T-helper 9 cell (primary cell): Measurements from ENCODE around the gene CCR5.

Source experiments
- DNase-seq: peaks from one replicate; pipeline ENCODE4 v3.0.0-alpha.2; 2020

Gene CCR5

DNA sequence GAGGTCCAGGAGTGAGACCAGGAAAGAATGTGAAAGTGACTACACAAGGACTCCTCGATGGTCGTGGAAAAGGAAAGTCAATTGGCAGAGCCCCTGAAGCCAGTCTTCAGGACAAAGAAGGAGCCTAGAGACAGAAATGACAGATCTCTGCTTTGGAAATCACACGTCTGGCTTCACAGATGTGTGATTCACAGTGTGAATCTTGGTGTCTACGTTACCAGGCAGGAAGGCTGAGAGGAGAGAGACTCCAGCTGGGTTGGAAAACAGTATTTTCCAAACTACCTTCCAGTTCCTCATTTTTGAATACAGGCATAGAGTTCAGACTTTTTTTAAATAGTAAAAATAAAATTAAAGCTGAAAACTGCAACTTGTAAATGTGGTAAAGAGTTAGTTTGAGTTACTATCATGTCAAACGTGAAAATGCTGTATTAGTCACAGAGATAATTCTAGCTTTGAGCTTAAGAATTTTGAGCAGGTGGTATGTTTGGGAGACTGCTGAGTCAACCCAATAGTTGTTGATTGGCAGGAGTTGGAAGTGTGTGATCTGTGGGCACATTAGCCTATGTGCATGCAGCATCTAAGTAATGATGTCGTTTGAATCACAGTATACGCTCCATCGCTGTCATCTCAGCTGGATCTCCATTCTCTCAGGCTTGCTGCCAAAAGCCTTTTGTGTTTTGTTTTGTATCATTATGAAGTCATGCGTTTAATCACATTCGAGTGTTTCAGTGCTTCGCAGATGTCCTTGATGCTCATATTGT lies 10.8 kb upstream of the CCR5 start:
- DNase-seq, result no peak

DNA sequence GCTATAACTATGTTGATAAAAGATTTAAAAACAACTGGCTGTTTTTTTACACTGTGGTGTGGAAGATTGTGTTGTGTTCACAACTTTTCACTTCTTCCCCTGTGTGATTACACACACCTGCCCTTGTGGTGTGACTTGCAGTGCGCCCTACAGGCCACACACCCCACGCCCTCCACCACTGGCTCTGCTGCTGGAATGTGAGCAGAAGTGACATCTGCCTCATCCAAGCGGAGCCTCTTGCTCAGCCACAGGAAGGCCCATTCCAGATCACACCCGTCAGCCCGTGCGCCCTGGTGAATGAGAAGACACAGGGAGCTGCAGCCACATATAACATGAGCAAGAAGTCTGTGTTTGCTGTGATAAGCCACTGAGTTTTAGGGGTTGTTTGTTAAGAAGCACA lies 9.8 kb upstream of the CCR5 start:
- no peak for DNase-seq

DNA sequence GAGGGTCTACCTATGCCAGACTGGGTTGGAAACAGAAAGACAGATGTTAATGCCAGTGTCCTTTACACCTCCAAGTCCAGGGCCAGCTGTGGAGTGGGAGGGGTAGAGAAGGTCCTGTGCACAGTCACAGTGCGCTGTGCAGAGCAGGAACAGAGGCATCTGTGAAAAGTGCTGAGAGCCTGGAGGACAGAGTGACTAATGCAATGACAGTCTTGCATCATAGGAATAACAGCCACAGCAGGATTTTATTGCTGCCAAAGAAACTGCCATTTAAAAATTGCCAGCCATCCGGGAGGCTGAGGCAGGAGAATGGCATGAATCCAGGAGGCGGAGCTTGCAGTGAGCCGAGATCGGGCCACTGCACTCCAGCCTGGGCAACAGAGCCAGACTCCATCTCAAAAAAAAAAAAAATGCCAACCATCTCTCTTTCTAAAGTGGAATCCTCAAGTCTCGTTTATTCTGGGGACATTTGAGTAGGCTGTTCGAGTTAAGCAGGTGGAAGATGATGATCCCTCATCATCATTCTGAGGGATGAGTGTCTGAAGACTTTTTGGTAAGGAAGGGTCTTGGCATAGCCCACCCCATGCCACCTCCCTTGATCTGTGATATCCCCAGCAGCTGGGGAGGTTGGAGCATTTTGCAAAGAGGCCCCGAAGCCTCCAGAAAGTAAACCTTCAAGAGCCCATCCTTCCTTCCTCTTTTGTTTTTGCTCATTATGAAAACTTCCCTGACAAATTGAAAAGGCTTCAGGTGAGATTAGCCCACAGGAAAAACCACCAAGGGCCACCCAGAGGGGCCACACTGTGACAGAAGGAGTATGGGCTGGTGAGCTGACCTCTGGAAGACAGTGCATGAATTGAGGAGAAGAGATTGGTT lies 9.1 kb upstream of the CCR5 start:
- DNase-seq, result no peak

DNA sequence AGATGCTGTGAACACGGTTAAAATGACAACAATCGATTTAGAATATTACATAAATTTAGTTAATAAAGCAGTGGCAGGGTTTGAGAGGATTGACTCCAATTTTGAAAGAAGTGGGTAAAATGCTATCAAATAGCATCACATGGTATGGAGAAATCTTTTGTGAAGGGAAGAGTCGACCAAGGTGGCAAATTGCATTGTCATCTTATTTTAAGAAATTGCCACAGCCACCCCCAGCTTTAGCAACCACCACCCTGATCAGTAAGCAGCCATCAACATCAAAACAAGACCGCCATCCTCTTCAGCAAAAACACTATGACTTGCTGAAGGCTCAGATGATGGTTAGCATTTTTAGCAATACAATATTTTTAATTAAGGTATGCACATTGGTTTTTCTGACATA lies 5.7 kb upstream of the CCR5 start:
- DNase-seq, result no peak

DNA sequence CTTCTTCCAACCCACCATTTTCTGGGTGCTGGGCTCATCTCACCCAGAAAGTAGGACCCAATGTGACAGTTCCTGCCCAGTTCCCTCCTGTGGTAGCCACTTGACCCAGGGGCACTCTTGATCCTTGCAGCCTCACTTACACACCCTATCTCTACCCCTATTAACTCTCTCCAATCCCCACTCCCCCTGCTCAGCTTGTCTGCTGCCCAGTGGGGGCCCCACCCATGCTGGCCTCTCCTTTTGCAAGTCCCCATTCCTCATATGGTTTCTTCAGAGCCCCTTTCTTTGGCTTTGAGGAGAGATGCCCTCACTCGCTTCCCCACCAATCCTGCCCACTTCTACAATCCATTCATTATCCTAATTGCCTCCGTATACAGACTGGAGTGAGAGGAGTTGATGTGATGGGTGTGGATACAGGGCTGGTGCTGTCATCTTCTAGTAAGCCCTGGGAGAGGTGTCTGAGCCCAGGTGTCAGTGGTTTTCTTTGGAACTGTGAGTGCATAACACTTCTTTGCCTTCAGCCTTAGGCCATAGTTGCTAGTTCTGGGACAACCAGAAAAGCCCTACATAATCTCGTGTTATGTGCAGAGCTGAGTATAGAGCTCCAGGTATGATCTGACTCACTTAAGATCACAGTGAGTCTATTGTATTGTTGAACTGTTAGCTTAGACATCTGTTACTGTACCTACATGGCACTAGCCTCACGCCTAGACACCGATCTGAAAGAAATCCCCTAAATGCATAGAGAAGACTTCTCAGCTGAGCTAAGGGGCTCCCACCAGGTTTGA lies 4.8 kb upstream of the CCR5 start:
- DNase-seq, result no peak

DNA sequence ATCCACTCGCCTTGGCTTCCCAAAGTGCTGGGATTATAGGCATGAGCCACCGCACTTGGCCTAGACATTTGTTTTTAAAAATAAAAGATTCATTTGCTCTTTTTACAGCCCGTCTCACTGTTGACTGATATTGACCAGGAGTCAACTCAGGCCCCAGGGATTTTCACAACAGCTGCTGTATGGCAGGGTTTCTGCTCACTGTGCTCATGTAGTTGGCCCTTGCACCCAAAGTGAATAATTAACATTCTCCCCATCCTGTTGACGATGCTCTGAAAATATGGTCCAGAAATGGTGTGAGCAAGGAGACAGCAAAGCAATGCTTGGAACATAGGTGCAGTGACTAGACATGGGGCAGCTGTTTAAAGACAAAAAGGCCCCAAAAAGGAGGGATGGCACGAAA lies 2.9 kb upstream of the CCR5 start:
- no peak for DNase-seq

DNA sequence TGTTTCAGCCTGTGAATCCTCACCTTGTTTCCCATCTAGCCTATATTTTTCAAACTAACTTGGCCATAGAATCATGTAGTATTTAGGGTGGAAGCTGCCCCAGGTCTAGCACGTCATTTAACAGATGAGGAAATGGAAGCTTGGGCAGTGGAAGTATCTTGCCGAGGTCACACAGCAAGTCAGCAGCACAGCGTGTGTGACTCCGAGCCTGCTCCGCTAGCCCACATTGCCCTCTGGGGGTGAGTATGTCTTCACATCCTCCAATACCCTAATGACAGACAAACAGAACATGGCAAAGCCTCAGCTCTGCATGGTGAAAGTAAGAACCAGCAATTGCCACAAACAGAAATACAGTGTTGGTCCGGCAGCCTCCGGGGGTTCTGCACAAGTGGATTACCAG lies 2.2 kb upstream of the CCR5 start:
- DNase-seq, result peak; percentile 47

DNA sequence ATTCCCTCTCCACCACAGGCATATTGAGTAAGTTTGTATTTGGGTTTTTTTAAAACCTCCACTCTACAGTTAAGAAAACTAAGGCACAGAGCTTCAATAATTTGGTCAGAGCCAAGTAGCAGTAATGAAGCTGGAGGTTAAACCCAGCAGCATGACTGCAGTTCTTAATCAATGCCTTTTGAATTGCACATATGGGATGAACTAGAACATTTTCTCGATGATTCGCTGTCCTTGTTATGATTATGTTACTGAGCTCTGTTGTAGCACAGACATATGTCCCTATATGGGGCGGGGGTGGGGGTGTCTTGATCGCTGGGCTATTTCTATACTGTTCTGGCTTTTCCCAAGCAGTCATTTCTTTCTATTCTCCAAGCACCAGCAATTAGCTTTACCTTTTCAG lies 1.6 kb upstream of the CCR5 start:
- DNase-seq, result no peak

DNA sequence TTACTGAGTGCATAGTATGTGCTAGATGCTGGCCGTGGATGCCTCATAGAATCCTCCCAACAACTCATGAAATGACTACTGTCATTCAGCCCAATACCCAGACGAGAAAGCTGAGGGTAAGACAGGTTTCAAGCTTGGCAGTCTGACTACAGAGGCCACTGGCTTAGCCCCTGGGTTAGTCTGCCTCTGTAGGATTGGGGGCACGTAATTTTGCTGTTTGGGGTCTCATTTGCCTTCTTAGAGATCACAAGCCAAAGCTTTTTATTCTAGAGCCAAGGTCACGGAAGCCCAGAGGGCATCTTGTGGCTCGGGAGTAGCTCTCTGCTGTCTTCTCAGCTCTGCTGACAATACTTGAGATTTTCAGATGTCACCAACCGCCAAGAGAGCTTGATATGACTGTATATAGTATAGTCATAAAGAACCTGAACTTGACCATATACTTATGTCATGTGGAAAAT lies 1.0 kb upstream of the CCR5 start:
- DNase-seq, result no peak

DNA sequence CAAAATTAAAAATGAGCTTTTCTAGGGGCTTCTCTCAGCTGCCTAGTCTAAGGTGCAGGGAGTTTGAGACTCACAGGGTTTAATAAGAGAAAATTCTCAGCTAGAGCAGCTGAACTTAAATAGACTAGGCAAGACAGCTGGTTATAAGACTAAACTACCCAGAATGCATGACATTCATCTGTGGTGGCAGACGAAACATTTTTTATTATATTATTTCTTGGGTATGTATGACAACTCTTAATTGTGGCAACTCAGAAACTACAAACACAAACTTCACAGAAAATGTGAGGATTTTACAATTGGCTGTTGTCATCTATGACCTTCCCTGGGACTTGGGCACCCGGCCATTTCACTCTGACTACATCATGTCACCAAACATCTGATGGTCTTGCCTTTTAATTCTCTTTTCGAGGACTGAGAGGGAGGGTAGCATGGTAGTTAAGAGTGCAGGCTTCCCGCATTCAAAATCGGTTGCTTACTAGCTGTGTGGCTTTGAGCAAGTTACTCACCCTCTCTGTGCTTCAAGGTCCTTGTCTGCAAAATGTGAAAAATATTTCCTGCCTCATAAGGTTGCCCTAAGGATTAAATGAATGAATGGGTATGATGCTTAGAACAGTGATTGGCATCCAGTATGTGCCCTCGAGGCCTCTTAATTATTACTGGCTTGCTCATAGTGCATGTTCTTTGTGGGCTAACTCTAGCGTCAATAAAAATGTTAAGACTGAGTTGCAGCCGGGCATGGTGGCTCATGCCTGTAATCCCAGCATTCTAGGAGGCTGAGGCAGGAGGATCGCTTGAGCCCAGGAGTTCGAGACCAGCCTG lies 984 bp downstream of the CCR5 start:
- DNase-seq, result no peak

DNA sequence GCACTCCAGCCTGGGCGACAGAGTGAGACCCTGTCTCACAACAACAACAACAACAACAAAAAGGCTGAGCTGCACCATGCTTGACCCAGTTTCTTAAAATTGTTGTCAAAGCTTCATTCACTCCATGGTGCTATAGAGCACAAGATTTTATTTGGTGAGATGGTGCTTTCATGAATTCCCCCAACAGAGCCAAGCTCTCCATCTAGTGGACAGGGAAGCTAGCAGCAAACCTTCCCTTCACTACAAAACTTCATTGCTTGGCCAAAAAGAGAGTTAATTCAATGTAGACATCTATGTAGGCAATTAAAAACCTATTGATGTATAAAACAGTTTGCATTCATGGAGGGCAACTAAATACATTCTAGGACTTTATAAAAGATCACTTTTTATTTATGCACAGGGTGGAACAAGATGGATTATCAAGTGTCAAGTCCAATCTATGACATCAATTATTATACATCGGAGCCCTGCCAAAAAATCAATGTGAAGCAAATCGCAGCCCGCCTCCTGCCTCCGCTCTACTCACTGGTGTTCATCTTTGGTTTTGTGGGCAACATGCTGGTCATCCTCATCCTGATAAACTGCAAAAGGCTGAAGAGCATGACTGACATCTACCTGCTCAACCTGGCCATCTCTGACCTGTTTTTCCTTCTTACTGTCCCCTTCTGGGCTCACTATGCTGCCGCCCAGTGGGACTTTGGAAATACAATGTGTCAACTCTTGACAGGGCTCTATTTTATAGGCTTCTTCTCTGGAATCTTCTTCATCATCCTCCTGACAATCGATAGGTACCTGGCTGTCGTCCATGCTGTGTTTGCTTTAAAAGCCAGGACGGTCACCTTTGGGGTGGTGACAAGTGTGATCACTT lies 2.0 kb downstream of the CCR5 start:
- no peak for DNase-seq

DNA sequence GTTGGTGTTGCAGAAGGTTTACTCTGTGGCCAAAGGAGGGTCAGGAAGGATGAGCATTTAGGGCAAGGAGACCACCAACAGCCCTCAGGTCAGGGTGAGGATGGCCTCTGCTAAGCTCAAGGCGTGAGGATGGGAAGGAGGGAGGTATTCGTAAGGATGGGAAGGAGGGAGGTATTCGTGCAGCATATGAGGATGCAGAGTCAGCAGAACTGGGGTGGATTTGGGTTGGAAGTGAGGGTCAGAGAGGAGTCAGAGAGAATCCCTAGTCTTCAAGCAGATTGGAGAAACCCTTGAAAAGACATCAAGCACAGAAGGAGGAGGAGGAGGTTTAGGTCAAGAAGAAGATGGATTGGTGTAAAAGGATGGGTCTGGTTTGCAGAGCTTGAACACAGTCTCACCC lies 4.0 kb downstream of the CCR5 start:
- no peak for DNase-seq

DNA sequence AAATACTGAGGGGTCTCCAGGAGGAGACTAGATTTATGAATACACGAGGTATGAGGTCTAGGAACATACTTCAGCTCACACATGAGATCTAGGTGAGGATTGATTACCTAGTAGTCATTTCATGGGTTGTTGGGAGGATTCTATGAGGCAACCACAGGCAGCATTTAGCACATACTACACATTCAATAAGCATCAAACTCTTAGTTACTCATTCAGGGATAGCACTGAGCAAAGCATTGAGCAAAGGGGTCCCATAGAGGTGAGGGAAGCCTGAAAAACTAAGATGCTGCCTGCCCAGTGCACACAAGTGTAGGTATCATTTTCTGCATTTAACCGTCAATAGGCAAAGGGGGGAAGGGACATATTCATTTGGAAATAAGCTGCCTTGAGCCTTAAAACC lies 4.5 kb downstream of the CCR5 start:
- DNase-seq, result no peak

DNA sequence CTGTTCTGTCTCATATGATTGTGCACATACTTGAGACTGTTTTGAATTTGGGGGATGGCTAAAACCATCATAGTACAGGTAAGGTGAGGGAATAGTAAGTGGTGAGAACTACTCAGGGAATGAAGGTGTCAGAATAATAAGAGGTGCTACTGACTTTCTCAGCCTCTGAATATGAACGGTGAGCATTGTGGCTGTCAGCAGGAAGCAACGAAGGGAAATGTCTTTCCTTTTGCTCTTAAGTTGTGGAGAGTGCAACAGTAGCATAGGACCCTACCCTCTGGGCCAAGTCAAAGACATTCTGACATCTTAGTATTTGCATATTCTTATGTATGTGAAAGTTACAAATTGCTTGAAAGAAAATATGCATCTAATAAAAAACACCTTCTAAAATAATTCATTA lies 5.1 kb downstream of the CCR5 start:
- DNase-seq, result no peak

DNA sequence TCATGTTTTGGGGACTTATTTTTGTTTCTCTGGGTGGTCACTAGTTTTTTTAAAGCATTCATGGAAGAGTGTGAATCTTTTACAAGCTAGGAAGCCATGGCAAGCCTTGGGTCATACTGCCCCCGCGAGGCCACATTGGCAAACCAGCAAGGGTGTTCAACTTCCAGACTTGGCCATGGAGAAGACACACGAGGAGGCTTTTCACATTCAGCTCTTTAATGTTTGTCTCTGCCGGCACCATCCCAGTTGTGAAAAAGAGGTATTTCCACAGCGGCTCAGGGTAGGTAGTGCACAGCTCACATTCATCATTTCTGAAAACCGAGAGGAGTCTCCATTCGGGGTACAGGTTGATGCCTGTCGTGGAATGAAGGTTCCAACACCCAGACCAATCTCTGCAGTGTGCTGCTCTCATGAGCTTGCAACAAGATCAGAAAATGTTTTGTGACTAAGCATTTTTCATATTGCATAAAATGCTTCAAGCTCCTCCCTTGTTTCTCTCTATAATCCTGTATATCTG lies 7.7 kb downstream of the CCR5 start:
- peak; percentile 50 for DNase-seq

DNA sequence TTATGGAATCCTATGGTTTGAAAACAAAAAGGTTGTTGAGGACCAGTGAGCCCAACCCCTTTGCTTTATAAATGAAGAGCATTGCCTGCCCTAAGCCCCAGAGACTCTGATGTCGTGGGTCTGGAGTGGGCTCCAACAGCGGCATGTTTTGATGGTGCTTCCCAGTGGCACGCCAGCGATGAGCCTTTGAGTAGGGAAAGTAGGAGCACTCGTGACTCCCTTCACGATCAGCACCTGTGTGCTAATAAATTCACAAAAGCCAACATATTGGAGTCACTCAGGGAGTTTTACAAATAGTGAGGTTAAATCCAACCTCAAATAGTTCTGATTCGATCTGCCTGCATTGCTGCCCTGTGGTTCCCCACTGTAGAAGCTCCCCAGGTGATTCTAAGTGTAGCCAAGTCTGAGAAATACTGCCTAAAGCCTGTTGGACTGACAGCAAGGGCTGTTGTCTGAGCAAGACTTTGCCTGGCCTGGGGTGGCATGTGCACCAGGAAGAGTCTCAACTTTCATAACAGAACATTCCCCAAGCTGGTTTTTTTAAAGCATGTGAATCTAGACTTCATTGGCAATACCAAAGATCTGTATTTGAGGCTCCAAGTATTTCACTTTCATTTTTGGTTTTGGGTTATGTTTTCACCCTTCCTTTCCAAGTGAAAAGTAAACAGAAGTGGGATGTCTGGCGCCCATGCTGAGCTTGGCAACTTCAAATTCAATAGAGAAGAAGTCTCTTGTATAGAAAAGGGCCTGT lies 9.9 kb downstream of the CCR5 start:
- no peak for DNase-seq

DNA sequence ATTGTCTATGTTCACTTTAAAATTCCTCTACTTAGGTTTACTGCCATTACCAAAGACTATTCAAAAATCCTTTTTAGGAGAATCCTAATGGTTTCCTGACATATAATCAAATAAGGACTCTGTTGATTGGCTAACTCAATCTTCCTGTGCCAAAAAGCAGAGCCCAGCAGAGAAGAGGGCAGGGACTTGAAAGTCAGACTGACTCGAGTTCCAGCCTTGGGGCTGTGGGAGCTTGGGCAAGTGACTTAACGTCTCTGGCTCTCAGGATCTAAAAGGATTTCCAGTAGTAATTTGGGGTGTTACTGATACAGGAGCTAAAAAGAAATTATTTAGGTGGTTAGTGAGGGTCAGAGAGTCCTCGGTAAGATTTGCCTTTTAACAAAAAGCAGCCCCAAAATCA lies 10.9 kb downstream of the CCR5 start:
- no peak for DNase-seq

DNA sequence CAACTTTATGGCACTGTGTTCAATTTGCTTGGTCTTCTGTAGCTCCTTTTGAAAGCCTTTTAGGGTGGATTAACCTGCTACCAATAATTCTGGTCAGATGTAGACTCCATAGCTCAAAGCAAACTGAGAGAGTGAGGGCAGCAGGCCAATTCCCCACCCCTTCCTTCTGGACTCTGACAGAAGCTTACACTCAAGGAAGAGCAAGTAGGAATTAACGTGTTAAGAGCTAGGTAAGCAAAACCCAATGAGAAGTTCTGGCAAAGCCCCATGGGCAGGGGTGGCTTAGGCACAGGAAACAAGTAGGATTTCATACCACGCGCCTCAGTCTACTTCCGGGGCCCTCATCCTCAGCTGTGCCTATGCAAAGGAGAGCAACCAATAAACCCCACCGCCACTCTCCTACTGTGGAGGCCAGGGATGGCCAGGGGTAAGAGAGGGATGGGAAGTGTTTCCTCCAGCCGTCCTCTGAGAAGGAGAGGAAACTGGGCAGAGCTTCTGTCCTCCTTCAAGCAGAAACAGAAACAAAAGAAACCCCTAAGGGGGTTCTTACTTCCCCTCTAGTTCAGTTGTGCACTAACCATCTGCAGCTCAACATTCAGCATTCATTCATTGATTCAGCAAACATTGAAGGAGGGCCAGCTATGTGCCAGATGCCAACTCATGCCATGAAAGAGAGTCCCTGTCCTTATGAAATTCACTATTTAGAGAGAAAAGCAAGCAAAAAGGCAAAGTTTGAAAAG lies 12.6 kb downstream of the CCR5 start:
- DNase-seq, result no peak

DNA sequence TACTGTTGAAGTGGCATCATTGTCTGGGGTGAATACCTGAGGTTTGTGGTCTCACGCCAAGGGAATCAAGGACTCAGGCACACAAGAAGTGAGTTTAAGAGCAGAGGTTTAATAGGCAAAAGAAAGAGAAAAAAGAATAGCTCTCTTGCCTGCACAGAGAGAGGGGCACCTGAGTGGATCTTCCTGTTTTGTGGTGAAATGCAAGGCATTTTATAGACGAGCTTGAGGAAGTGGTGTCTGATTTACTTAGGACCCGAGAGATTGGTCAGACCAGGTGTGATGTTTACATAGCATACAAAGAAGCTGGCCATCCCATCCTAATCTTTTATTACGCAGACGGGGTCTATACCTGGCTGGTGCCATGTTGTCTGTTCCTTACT lies 13.2 kb downstream of the CCR5 start:
- DNase-seq, result no peak

DNA sequence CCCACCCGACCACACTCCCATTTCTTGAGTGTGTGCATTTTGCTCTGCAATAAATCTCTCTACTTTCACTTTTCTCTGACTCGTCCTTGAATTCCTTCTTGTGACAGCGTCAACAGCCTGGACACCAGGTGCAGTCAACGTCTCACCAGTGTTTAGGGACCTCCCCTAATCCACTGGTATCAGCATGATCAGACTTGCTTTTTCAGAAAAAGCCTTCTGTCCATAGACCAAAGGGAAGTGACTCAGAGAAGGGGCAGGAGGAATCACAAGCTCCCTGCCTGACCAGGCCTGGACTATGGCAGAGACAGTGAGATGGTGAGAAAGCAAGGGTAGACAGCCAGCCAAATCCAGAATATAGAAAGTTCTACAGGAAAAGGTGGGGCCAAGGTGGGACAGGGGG lies 15.5 kb downstream of the CCR5 start:
- DNase-seq, result no peak
